Stimulated activated CD8-positive, alpha-beta memory T cell treated with anti-CD3 and anti-CD28 coated beads, Interleukin-2, amount 100 ng/mL, for 48 hours (primary cell): ENCODE data around the gene SCAANT1.
A peak's percentile ranks its signal among the peaks of the same experiment; 100 is the strongest.

ENCODE experiments used
- DNase-seq, 2 donors: peaks; one replicate each; pipeline ENCODE4 v3.0.0-alpha.2; 2020; ENCODE audit warnings: low read depth in 2 of 2

The SCAANT1 gene

GRCh38 chr3:63934041-63934866 lies 22.1 kb upstream of the SCAANT1 start:
- DNase-seq: no peak

GRCh38 chr3:63933459-63933858 lies 21.3 kb upstream of the SCAANT1 start:
- no peak for DNase-seq

GRCh38 chr3:63932509-63933212 lies 20.5 kb upstream of the SCAANT1 start:
- no peak for DNase-seq

GRCh38 chr3:63931290-63931689 lies 19.1 kb upstream of the SCAANT1 start:
- DNase-seq: no peak

- DNase-seq: no peak
These were observed 15.5 kb upstream of the SCAANT1 start for GRCh38 chr3:63927422-63928280.

- no peak for DNase-seq
These were observed 14.1 kb upstream of the SCAANT1 start for GRCh38 chr3:63926309-63926708.

GRCh38 chr3:63922491-63923199 lies 10.5 kb upstream of the SCAANT1 start:
- no peak for DNase-seq

GRCh38 chr3:63921741-63922482 lies 9.7 kb upstream of the SCAANT1 start:
- no peak for DNase-seq

GRCh38 chr3:63920001-63920400 lies 7.8 kb upstream of the SCAANT1 start:
- DNase-seq: no peak

- no peak for DNase-seq
These were observed 6.1 kb upstream of the SCAANT1 start for GRCh38 chr3:63918321-63918720.

GRCh38 chr3:63914312-63914711 lies 2.1 kb upstream of the SCAANT1 start:
- DNase-seq: no peak

- peak; percentile 31 to 33 for DNase-seq
These were observed 795 bp upstream of the SCAANT1 start for GRCh38 chr3:63912768-63913588.

GRCh38 chr3:63911509-63911872 lies 692 bp downstream of the SCAANT1 start:
- no peak for DNase-seq

GRCh38 chr3:63910891-63911290 lies 1.3 kb downstream of the SCAANT1 start:
- DNase-seq: no peak

GRCh38 chr3:63910001-63910400 lies 2.2 kb downstream of the SCAANT1 start:
- DNase-seq: no peak

- DNase-seq: no peak
These were observed 2.8 kb downstream of the SCAANT1 start for GRCh38 chr3:63909431-63909830.

GRCh38 chr3:63908776-63909175 lies 3.4 kb downstream of the SCAANT1 start:
- no peak for DNase-seq

GRCh38 chr3:63908081-63908736 lies 4.0 kb downstream of the SCAANT1 start:
- no peak for DNase-seq
